ENCODE results near the gene NSMF. TPM values are rescaled to one million over a fixed set of nuclear protein-coding genes. Genes with fewer than 3 reads are reported as not detected.

Gene NSMF
- total RNA-seq, 3 donors from 2014 or later (not counting 1 experiment from before 2014, with no cell fraction given) = 78.1 to 111 (median 87.8) TPM

DNA sequence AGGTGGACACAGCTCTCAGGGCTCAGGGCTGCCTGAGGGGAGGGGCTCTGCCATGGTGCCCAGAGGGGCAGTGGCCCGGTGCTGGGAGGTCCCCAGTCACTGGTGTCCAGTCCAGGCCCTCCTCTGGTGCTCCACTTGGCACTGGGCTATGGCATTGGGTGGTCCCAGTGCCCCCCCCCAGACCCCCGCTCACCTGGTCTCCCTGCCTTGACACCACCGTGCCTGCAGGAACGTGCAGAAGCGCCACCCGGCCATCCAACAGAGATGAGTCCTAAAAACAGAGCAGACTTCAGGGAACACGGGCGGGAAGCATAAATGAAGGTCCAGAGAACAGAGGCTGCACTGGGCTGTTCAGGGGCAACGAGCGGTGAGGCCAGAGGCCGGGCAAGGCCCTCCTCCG, 42.3 kb upstream of the NSMF start:
- Histone ChIP-seq H3K27me3 (ENCODE audit: control insufficient read depth, insufficient read depth, low read length) (no peaks in the 10 kb centered on the region), H3K4me1 (ENCODE audit: control insufficient read depth, insufficient read depth, low read length) (no peaks in the 10 kb centered on the region), H3K9me3 (ENCODE audit: control insufficient read depth, insufficient read depth, low read length) (no peaks in the 10 kb centered on the region), H3K36me3 (ENCODE audit: control insufficient read depth, insufficient read depth, low read length) (no peaks in the 10 kb centered on the region), H3K4me3 (ENCODE audit: low read length) (no peak overlapping the region), H3K27ac (ENCODE audit: low read length) (no peak overlapping the region)
- Mint-ChIP-seq H3K4me3 (peak overlapping the region; percentile 49), H3K4me1 (peaks cover 9 to 17% of the 10 kb centered on the region in 2 donors), H3K27ac (peak overlapping the region; percentile 54 to 81), H3K9me3 (no peaks in the 10 kb centered on the region), H3K36me3 (no peaks in the 10 kb centered on the region), H3K27me3 (ENCODE audit: low read depth in 2 of 2) (no peaks in the 10 kb centered on the region)
- WGBS (ENCODE audit: insufficient coverage) = 96% methylated on average over 12 of the region's 12 CpGs
- intact Hi-C loops (cut with micrococcal nuclease) = no loop called here
- ATAC-seq = peak in 1 of 3 donors; percentile 16
- DNase-seq = no peak
- TF ChIP-seq, protein P1, sequence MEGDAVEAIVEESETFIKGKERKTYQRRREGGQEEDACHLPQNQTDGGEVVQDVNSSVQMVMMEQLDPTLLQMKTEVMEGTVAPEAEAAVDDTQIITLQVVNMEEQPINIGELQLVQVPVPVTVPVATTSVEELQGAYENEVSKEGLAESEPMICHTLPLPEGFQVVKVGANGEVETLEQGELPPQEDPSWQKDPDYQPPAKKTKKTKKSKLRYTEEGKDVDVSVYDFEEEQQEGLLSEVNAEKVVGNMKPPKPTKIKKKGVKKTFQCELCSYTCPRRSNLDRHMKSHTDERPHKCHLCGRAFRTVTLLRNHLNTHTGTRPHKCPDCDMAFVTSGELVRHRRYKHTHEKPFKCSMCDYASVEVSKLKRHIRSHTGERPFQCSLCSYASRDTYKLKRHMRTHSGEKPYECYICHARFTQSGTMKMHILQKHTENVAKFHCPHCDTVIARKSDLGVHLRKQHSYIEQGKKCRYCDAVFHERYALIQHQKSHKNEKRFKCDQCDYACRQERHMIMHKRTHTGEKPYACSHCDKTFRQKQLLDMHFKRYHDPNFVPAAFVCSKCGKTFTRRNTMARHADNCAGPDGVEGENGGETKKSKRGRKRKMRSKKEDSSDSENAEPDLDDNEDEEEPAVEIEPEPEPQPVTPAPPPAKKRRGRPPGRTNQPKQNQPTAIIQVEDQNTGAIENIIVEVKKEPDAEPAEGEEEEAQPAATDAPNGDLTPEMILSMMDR (IDR thresholded peaks at IDR 0.05) = no peak

DNA sequence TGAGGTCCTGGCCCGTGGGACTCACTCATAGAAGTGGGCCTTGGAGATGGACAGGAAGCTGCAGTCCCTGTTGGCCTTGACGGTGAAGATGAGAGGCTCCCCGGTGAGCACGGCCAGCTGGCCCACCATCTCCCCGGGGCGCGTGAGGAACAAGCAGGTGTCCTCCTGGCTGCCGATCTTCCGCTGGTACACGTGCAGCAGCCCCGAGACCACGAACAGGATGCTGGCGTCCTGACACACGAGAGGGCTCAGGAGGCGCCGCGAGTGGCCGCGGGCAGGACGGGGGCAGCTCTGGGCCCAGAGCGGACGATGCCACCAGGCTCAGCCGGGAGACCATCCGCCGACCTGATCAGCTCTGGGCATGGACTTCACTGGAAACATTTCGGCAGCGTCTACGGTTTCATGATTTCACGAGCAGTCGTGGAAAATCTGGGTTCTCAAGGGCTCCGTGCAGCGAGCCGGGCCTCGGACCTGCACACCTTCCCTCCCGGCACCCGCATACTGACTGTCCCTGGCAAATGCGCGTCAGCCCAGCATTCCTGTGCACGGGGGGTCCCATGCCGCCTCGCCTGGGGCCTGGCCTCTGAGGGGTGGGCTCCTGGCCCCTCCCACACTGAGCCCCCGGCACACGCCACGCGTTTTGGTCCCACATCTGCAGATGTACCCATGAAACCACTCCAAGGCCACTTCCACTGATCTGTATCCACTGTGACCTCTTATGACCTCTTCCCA, 41.7 kb upstream of the NSMF start:
- Histone ChIP-seq H3K27me3 (ENCODE audit: control insufficient read depth, insufficient read depth, low read length) (no peaks in the 10 kb centered on the region), H3K36me3 (ENCODE audit: control insufficient read depth, insufficient read depth, low read length) (no peaks in the 10 kb centered on the region), H3K4me3 (ENCODE audit: low read length) (no peak overlapping the region), H3K27ac (ENCODE audit: low read length) (no peak overlapping the region), H3K9me3 (ENCODE audit: control insufficient read depth, insufficient read depth, low read length) (no peaks in the 10 kb centered on the region), H3K4me1 (ENCODE audit: control insufficient read depth, insufficient read depth, low read length) (no peaks in the 10 kb centered on the region)
- DNase-seq = no peak
- no peaks in the 10 kb centered on the region for H3K36me3 Mint-ChIP-seq
- no peak overlapping the region for H3K4me3 Mint-ChIP-seq
- TF ChIP-seq, protein P1 (IDR thresholded peaks at IDR 0.05) = no peak
- H3K9me3 Mint-ChIP-seq = no peaks in the 10 kb centered on the region
- H3K4me1 Mint-ChIP-seq = peaks cover 9 to 17% of the 10 kb centered on the region in 2 donors
- no peaks in the 10 kb centered on the region for H3K27me3 Mint-ChIP-seq (ENCODE audit: low read depth in 2 of 2)
- intact Hi-C loops (cut with micrococcal nuclease) = no loop called here
- WGBS (ENCODE audit: insufficient coverage) = 86% methylated on average over 45 of the region's 45 CpGs
- no peak overlapping the region for H3K27ac Mint-ChIP-seq
- peak in 1 of 3 donors; percentile 6 for ATAC-seq

DNA sequence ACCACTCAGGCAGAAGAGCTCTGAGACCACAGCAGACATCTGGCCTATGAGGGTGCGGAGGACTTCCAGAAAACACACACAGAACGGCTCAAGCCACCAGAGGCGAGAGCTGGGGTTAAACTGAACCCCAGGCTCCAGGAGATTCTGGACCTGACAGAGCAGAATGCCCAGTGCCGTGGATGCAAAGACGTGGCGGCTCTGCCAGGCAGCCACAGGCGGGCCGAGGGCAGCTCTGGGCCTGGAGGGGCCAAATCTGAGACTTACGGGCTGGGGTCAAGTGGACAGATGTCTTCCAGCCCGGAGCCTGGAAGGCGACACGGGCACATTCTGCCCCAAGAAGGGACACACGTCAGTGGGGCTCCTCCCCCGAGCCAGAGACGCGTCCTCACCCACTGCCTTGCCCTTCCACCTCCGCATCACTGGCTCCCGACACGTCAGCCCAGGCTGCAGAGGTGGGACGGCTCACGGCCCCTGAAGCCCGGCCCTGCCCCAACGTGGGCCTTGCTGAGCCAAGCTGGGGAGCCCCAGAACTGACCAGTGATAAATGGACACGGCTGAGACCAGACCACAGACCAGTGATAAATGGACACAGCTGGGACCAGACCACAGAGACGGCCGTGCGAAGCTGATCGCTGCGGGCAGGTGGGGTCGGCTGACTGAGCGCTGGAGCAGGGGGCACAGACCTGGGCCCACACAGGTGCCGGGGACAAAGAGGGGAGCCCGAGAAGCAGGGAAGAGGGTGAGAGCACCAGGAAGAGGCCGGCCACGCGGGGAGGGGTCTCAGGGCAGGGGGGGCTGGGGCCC, 40.9 kb upstream of the NSMF start:
- 94% methylated on average over 36 of the region's 36 CpGs for WGBS (ENCODE audit: insufficient coverage)
- H3K9me3 Mint-ChIP-seq = no peaks in the 10 kb centered on the region
- Histone ChIP-seq H3K4me3 (ENCODE audit: low read length) (no peak overlapping the region), H3K27ac (ENCODE audit: low read length) (no peak overlapping the region), H3K4me1 (ENCODE audit: control insufficient read depth, insufficient read depth, low read length) (no peaks in the 10 kb centered on the region), H3K36me3 (ENCODE audit: control insufficient read depth, insufficient read depth, low read length) (no peaks in the 10 kb centered on the region), H3K27me3 (ENCODE audit: control insufficient read depth, insufficient read depth, low read length) (no peaks in the 10 kb centered on the region), H3K9me3 (ENCODE audit: control insufficient read depth, insufficient read depth, low read length) (no peaks in the 10 kb centered on the region)
- no peak overlapping the region for H3K27ac Mint-ChIP-seq
- H3K36me3 Mint-ChIP-seq = no peaks in the 10 kb centered on the region
- TF ChIP-seq, protein P1 (IDR thresholded peaks at IDR 0.05) = no peak
- intact Hi-C loops (cut with micrococcal nuclease) = no loop called here
- ATAC-seq = no peak
- peaks cover 9 to 17% of the 10 kb centered on the region in 2 donors for H3K4me1 Mint-ChIP-seq
- DNase-seq = no peak
- H3K4me3 Mint-ChIP-seq = no peak overlapping the region
- no peaks in the 10 kb centered on the region for H3K27me3 Mint-ChIP-seq (ENCODE audit: low read depth in 2 of 2)
